Ovary (tissue), 9 donors: ENCODE measurements around the gene ADGRD1. TPM values are rescaled to one million over a fixed set of nuclear protein-coding genes. Genes with fewer than 3 reads are reported as not detected.
A peak's percentile ranks its signal among the peaks of the same experiment; 100 is the strongest.

Experiments
- DNase-seq, 5 donors: peaks; one replicate each; pipeline ENCODE4 v3.0.0-alpha.2; 2019 to 2020
- H3K27ac ChIP-seq, 2 donors: fragments of 200-600 bp; one replicate each; pipeline versions ENCODE4 v1.5.1 to v1.8.0; 2019 to 2022
- H3K27me3 ChIP-seq: fragments of 200-600 bp; one replicate; pipeline ENCODE4 v1.8.0; 2022
- H3K36me3 ChIP-seq: fragments of 200-600 bp; sonication (generic); one replicate; pipeline ENCODE4 v1.5.1; 2019
- H3K4me1 ChIP-seq: one replicate; pipeline ENCODE4 v1.8.1; 2013; ENCODE audit warnings: mild to moderate bottlenecking, moderate library complexity; ENCODE audit not compliant: insufficient read depth
- H3K4me3 ChIP-seq: fragments of 200-600 bp; sonication (generic); one replicate; pipeline ENCODE4 v1.5.1; 2017
- H3K9me3 ChIP-seq, 2 donors: fragments of 200-600 bp in 1 of 2; sonication (generic) in 1 of 2; one replicate each; pipeline versions ENCODE4 v1.5.1 to v1.8.1; 2013 to 2019; ENCODE audit warnings: mild to moderate bottlenecking in 1 of 2, moderate library complexity in 1 of 2
- CTCF ChIP-seq, 3 donors: fragments of 450-650 bp in 2 of 3; fragments of 200-600 bp in 1 of 3; IDR thresholded peaks; one replicate each; pipeline versions ENCODE4 v1.5.1 to v1.8.0; 2016 to 2022; ENCODE audit warnings: antibody characterized with exemption in 3 of 3, mild to moderate bottlenecking in 1 of 3
- EP300 ChIP-seq: sonication (generic); formaldehyde crosslinking; IDR thresholded peaks from one replicate; pipeline ENCODE4 v1.6.1; 2017; ENCODE audit warnings: antibody characterized with exemption
- POLR2A ChIP-seq: fragments of 450-650 bp; IDR thresholded peaks from one replicate; pipeline ENCODE4 v1.6.1; 2017; ENCODE audit warnings: antibody characterized with exemption, mild to moderate bottlenecking, moderate library complexity
- WGBS, 3 donors: extraction: QIAGEN DNeasy Blood & Tissue Kit in 1 of 3; methylation state at CpG; one replicate each; pipeline versions ENCODE4 v1.1.5 to v1.1.7; 2013 to 2017; 5-methylcytosine and 5-hydroxymethylcytosine counted together
- intact Hi-C, 4 donors: fragments of 100-400 bp; cut with DNase I; formaldehyde crosslinking; loops; one replicate each; pipeline versions ENCODE4 v1.11.0 to v1.15.1; 2022 to 2023
- polyA plus RNA-seq, 2 donors: library from polyadenylated mRNA; stranded (reverse); fragments of 200-250 nt in 1 of 2; fragments of 350-450 nt in 1 of 2; fragmentation: Illumina TruSeq in 1 of 2; extraction: RNeasy Lipid Tissue Mini Kit (QIAGEN cat#74804) in 1 of 2; gene quantifications; one replicate each; pipeline ENCODE4 v1.2.3, GENCODE V29; 2013 to 2014
- total RNA-seq, 7 donors: library from RNA; depleted of rRNA in 2 of 7; stranded (reverse); fragments of >200 nt in 2 of 7; fragmentation: NEBNext Ultra II Directional in 3 of 7; extraction: Animal tissue kit (Norgen Biotek cat#: 25700) in 3 of 7; gene quantifications; one replicate each; pipeline versions ENCODE4 v1.1.0 to v1.2.4, GENCODE V29; 2016 to 2023
- donor health status: DM: no; HTN: no; CAD: no; lungs with moderate emphysema.
- donor health status: DM: no; HTN: no; CAD: no.
- donor health status: Bipolar disorder and iron deficiency.
- donor health status: DM: yes; HTN: yes; CAD: no.
- donor health status: DM: no; HTN: no; CAD: no.
- donor health status: DM: yes; HTN: yes; CAD: no.

The ADGRD1 gene
- total and polyA plus RNA-seq, 9 donors: 7.6 to 75.3 (median 25.9) TPM

DNA sequence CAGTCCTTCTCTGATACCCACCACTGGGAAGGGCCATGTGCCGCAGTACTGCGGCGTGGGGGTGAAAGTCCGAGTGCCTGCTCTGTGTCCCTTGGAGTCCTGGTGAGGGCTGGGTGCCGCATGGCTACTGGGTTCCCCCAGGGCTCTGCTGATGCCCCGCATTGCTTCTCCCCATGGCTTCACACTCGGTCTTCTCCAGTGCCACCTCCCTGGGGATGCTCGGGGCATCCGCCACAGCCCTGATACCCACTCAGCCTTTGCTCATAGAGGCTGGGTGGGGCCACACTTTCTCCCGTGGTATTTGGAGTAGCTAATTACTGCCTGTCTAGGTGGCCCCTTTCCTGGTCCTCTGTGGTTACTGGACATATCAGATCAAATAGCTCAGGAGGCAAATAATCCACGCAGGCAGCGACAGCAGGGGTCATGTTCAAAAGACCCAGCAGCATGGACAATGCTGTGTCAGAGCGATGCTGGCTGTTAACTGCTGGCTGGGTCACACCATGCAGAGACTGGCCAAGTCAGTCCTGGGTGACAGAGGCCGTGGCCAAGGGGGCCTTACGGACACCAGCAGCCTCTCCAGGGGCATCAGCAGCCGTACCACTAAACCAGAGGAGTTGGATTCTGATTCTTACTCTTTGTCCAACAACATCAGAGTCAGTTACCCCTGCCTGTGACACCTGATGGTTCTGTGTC is 106.5 kb downstream of the ADGRD1 start:
- H3K36me3 ChIP-seq: no peaks in the 10 kb centered on the region
- no peak overlapping the region for H3K27ac ChIP-seq
- no peaks in the 10 kb centered on the region for H3K27me3 ChIP-seq
- intact Hi-C loops: no loop called here
- TF ChIP-seq CTCF (IDR thresholded peaks at IDR 0.05) (no peak), EP300 (no peak), POLR2A (no peak)
- no peaks in the 10 kb centered on the region for H3K9me3 ChIP-seq
- no peak overlapping the region for H3K4me3 ChIP-seq
- DNase-seq: peak in 1 of 5 donors; percentile 24
- 95 to 96% (median 95%) methylated on average over 16 of the region's 16 CpGs for WGBS, 3 donors
- no peaks in the 10 kb centered on the region for H3K4me1 ChIP-seq

DNA sequence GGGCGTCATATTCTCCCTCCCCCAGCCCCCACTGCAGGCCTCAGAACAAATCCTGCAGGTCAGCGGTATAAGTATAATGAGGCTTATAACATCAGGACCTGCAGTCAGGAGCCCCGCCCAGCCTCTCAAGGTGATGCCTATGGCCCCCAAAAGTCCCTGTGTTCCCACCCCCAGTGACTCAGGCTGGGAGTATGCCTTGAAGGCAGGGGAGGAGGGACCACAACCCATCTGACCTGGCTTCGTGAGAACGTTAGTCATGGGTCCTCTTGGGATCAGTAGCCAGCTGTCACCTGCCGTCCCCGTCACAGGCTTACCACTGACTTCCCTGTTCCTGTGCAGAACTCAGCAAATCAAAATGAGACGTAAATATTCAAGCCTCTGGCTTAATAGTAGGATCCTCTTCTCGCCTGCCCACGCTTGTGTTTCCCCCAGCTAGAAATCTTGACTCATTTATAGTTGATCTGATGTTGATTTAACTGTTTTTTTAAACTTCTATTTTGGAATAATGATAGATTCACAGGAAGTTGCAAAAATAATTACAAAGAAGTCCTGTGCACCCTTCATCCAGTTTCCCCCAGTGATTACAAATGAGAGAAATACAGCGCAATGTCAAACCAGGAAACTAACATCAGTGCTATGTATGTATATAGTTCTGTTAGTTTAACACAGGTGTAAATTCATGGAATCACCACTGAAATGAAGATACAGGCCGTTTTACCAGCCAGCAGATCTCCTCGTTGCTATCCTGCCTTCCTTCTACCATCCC is 107.5 kb downstream of the ADGRD1 start:
- H3K9me3 ChIP-seq: no peaks in the 10 kb centered on the region
- TF ChIP-seq EP300 (no peak), POLR2A (no peak), CTCF (IDR thresholded peaks at IDR 0.05) (no peak)
- H3K4me3 ChIP-seq: no peak overlapping the region
- no peak overlapping the region for H3K27ac ChIP-seq
- no peaks in the 10 kb centered on the region for H3K4me1 ChIP-seq
- no peak for DNase-seq
- H3K36me3 ChIP-seq: no peaks in the 10 kb centered on the region
- intact Hi-C loops: no loop called here
- WGBS, 3 donors: 89 to 94% (median 91%) methylated on average over 13 of the region's 13 CpGs
- H3K27me3 ChIP-seq: no peaks in the 10 kb centered on the region

- Histone ChIP-seq H3K36me3 (no peaks in the 10 kb centered on the region), H3K9me3 (no peaks in the 10 kb centered on the region), H3K27ac (no peak overlapping the region), H3K4me1 (peaks cover 5% of the 10 kb centered on the region), H3K27me3 (no peaks in the 10 kb centered on the region), H3K4me3 (no peak overlapping the region)
- no peak for DNase-seq
- TF ChIP-seq EP300 (no peak), CTCF (IDR thresholded peaks at IDR 0.05) (no peak), POLR2A (no peak)
- WGBS, 3 donors: 63 to 77% (median 72%) methylated on average over 3 of the region's 3 CpGs
- intact Hi-C loops: no loop called here
Observed at GRCh38 chr12:131063413-131063812, 109.7 kb downstream of the ADGRD1 start.

DNA sequence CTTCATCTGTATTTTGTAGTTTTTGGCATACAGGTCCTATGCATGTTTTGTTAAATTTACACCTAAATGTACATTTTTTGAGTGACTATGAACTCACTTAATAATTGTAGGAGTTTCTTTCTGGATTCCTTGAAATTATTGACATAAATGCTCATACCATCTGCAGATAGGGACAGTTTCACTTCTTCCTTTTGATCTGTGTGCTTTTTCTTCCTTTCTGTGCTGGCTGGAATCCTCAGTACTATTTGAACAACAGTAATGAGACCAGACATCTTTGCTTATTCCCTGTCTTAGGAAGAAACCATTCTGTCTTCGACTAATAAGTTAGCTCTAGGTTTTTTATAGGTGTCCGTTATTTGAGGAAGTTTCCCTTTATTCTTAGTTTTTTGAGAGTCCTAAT is 110.3 kb downstream of the ADGRD1 start:
- WGBS, 3 donors: 86 to 93% (median 91%) methylated on average over 2 of the region's 2 CpGs

More for the DNA sequence above, 110.3 kb downstream of the ADGRD1 start:
- H3K36me3 ChIP-seq: no peaks in the 10 kb centered on the region
- H3K9me3 ChIP-seq: no peaks in the 10 kb centered on the region
- H3K4me3 ChIP-seq: no peak overlapping the region
- H3K27me3 ChIP-seq: no peaks in the 10 kb centered on the region
- no peak overlapping the region for H3K27ac ChIP-seq
- peaks cover 5% of the 10 kb centered on the region for H3K4me1 ChIP-seq
- no peak for DNase-seq
- TF ChIP-seq CTCF (IDR thresholded peaks at IDR 0.05) (no peak), POLR2A (no peak), EP300 (no peak)
- intact Hi-C loops: no loop called here
